GM19238 (cell line): ENCODE data around the gene MAP7.
"Not testable (repeated sequence)": the region's sequence is repeated elsewhere in the genome, so short reads cannot be mapped to it uniquely, and the experiment has no call there.

Experiments
- DNase-seq: peaks from one replicate; pipeline ENCODE4 v3.0.0; 2011; ENCODE audit warnings: low spot score; ENCODE audit not compliant: insufficient read length

The MAP7 gene

DNA sequence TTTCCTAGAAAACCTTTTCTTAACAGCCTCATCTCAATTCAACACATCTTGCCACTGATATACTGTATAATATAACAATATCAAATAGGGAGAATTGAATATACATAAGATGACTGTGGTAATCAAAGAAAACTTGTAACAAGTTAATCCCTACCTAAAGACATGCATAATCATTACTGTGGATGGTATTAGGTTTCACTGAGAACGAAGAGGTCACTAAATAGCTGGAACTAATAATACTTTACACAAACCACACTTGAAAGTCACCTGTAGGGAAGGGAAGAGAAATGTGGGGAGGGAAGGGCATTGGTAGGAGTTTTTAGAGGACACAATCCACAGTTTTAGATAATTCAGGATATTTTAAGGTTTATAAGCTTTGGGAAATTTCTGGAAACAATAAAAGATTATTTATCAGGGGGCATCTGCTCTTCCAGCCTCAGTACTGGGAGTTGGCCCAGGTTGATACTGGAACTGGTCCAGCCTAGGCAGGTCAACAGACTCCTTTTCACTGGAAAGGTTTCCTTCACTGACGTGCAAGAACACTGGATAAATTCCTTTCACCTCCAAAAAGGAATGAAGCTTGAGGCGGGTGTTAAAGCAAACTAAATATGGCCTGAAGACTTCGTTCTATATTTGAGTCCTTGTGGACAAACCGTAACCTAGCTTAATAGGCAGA lies 44.0 kb downstream of the MAP7 start:
- DNase-seq = no peak

DNA sequence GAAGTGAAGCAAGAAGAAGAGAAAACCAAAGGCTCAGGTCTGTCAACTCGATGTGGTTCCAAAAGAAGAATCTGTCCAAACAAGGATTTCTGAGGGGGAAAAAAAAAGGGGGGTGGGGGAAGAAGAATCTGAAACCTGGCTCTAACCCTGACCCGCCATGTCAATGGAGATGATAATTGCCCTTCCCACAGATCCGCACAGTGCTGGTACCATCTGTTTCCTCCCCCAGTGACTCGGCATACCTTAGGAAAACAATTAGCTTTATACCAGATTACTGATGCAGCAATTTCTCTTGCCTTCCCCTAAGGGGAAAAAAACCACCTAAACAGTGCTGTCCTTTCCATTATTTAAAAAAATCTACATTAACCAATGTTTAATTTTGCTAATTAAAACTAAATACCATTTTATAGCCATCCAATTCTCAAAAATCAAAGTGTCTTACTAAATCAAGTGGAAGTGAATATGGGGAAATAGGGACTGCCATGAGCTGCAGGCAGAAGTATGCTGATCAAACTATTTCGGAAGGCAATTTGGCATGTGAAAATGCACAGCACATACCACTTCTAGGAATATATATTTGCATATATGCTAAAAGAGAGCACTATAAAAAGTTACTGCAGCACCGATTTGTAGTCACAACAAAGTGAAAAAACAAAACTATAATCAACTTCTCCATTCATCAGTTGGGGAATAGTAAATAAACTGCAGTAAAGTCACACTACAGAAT lies 46.8 kb downstream of the MAP7 start:
- no peak for DNase-seq

DNA sequence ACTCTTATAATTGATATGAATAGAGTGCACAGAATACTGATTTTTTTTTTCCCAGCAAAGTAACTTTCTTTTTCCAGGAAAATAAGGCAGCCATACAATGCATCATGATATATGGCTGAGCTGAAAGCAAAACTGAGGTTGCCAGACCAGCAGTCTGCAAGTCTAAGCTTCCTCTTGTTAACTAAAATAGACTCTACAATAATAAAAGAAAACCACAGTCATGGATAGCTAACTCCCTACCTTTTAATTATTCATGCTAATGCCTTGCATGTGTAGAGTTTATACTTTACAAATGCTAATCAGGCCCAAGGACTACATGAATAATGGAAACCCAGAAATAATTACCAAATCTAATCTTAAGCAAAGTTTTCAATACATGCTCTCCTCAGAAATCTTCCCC lies 47.4 kb downstream of the MAP7 start:
- DNase-seq = no peak

DNA sequence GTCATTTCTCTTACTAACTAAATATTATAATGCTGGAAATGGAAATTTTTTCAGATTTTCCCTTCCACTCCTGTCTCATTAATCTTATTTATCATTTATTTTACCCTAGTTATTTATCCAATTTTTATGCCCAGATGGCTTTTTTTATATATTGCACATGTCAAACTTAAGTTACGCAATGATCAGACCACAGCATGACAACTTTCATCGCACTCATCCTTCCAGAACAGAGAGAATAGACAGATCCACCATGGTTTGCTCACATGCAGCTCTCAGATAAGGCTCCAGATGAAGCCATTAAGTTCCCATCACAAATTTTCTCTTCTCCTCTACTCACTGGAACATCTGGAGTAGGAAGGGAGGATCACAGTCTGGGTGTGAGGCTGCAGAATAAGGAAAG lies 48.7 kb downstream of the MAP7 start:
- DNase-seq = no peak

DNA sequence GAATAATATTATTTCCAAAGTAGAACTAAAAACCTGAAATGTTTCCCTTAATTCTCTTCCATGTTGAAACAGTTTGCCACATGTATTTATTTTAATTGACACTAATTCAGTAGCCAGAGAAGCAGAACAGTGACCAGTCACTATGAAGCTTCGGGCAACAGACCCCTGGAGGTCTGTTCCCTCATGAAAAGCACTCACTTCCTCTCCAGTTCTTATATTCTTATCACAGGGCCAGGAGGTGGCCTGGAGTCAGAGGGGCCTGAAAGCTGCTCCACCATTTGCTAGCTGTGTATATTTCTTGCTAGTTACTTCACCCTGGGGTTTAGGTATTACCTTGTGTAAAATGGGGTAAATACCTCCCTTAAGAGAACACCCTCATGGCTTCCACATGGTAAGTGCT lies 49.1 kb downstream of the MAP7 start:
- no peak for DNase-seq

DNA sequence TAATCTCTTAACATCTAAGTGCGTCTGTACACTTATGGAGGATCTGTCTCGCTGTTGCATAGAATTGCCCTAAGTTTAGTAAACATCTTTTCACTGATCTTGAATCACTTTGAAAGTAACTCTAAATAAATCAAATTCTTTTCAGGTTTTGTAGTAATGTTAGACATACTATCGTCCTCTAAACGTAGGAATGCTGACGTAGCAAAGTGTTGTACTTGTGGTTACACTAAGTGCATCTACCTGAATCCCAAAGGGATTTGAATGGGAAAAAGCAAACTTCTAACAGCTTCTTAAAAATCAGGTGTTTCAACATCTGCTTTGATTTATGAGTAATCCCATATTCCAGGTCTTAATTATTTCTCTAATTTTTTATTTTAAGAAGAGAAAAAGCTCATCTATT lies 49.8 kb downstream of the MAP7 start:
- no peak for DNase-seq

DNA sequence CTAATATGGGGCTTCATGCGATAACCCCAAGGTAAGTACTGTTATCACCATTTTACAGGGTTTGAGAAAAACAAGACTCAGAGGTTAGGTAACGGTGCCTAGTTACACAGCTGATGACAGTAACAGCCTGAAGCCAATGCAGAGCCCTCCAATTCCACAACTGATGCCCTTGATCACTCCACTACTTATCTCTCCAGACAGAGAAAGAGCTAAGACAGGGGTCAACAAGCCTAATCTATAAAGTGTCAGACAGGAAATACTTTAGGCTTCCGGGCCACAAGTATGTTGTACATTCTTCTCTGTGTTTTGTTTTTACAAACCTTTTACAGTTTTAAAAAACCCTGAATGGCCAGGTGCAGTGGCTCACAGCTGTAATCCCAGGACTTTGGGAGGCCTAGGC lies 50.9 kb downstream of the MAP7 start:
- no peak for DNase-seq

DNA sequence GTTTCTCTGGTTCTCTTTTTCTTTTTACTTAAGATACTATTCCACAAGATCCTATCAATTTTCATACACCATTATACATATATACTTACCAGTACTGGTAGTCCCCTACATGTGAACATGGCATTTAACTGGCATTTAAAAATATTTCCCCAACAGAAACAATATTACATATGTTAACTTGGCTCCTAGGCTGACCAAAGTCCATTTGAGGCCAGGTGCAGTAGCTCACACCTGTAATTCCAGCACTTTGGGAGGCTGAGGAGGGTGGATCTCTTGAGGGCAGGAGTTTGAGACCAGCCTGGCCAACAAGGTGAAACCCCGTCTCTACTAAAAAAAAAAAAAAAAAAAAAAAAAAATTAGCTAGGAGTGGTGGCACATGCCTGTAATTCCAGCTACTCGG lies 53.8 kb downstream of the MAP7 start:
- not testable (repeated sequence) for DNase-seq

DNA sequence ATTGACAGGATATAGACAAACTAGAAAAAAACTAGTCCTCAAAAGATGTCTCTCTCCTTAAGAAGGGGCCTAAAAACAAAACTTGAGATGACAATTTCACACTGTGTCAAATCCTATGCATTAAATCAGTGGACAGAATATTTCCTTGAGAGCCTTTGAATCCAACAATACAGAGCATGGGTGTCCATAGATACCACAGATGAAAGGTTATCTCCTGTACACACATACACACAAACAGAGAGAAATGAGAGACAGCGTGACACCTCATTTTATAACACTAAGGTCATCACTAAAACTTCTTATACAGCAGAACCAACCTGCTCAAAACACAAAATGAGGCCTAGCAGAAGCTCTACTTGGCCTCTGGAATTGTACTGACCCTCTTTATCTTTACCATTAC lies 55.5 kb downstream of the MAP7 start:
- no peak for DNase-seq

DNA sequence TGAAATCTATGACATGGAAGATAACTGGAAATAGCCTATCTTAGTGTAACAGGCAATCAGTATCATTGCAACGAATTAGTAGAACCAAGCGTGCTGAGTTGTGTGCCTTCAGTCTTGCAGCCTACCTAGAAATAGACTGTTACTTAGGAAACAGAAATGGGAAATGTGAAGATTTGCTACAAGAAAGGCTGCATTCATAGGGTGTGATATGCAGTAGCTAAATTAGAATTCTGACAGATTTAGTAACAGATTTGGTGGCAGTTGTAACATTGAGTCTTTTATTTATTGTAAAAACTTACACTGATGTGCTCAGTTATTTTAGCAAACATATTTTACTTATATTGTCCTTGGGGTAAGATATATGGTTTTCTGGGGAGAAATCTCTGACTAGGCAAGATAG lies 56.2 kb downstream of the MAP7 start:
- no peak for DNase-seq

DNA sequence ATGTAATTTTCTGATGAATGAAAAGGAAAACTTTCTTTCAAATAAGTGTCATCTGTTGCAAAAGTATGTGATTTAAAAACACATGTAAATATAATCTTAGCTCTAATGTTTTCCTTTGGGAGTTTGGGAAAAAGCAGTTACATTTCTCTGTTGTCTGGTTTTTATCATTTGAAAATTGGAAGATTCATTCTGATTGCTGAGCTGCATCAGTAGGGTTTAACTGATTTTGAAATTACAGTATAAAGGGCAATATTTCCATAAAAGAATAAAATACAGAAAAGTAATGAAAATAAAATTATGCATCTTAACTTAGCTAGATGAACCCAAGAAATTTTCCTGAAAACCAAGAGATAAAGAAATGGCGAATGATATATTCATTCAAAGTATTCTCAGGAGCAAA lies 57.8 kb downstream of the MAP7 start:
- DNase-seq = no peak

DNA sequence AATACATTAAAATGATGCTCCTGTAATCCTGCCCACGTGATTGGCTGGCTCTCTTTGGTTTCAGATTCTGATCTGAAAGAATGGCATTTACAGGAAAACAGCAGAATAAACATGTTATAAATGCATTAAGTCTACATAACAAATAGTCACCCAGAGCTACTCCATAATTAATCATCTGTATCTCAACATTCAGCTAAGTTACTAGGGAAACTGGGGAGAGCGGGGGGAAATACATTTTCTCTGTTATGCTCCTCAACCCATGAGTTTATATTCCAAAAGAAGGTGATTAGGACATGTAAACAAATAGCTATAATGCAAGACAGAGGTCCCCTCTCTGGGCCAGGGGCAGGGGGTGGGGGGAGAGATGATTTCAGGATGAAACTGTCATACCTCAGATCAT lies 58.5 kb downstream of the MAP7 start:
- no peak for DNase-seq

DNA sequence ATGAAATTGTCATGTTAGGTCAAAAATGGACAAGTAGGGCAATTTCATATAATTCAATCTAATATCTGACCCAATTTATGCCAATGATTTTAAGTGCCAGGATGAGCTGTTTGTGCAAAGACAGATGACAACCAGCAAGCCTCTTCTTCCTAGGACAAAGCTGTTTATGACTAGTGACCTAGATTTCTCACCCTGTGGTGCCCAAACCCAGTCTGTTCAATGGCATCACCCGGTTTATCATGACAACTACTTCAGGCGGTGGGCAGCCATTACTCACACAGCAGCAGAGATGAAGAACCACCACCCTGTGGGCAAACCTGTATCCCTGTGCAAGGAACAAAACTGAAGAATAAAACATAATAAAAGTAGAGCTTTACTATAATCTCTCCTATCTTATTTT lies 59.0 kb downstream of the MAP7 start:
- no peak for DNase-seq

DNA sequence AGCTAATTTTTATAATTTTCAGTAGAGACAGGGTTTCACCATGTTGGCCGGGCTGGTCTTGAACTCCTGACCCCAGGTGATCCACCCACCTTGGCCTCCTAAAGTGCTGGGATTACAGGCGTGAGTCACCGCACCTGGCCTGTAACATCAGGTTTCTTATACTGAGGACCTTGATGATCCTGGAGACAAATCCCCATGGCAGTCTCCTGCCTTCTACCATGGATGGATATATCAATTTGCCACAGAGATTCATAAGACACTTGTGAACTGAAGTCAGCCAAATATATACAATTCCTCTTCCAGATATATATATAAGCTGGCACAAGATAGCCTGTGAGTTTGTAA lies 60.6 kb downstream of the MAP7 start:
- not testable (repeated sequence) for DNase-seq

DNA sequence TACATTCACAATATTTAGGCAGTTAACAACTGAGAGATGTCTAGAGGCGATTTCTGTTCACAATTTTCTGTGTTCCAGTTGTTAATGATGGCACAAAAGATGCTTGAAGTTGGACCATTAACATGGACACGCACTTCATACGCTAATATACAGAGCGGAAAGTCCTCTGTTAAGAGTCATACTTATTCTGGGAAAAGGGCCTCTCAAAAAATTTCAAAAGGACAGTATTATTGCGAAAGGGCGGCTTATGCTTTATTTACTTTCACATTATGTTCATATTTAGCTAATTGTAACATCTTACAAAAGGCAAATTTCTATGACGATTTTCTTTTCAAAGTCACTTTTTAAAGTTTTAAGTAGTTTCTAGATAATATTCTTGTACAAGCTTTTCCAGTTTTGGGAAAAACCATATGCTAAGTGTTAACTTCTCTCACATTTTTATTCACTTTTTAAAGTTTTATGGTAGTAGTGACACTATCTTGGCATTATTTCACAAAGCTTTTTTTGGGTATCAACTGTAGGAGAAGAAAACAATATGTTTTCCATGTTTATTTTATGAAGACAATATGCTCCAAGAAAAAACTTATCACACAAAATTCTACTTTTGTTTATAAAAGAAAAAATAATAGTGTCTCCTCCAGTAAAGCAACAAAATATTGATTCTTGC lies 62.3 kb downstream of the MAP7 start:
- no peak for DNase-seq

DNA sequence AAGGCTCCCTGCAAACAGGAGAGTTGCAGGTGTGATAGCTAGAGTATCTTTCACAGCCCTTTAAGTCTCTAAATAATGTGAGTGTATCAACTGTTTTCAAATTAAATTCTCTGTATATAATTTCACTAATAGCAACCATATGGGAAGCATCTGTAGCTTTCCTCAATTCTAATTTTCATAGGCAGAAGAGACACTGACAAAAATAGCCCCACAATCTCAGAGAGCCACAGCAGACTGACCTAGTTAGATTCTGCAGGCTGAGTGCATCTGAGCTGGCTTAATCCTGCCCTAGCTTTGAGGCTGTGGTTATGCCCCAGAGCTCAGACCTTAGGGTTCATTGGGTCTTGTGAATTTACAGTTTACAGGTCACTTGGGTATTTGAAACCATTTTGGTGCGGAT lies 63.9 kb downstream of the MAP7 start:
- no peak for DNase-seq

DNA sequence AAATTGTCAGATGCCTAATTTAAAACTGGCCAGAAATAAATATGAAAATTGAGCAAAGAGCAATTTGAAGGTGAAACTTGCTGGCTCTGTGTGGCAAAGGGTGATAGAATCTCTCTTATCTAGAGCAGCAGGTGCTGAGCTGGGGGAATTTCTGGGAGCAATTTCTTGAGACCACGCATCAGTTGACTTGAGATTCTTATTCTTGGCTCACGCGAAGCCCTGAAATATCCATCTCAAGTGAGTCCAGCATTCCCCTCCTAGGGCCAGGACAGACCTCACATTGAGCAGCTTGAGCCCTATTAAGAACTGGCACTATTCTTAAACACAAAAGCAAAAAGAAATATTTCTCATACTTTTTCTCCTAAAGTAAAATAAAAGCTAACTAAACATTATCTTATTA lies 66.3 kb downstream of the MAP7 start:
- DNase-seq = no peak

DNA sequence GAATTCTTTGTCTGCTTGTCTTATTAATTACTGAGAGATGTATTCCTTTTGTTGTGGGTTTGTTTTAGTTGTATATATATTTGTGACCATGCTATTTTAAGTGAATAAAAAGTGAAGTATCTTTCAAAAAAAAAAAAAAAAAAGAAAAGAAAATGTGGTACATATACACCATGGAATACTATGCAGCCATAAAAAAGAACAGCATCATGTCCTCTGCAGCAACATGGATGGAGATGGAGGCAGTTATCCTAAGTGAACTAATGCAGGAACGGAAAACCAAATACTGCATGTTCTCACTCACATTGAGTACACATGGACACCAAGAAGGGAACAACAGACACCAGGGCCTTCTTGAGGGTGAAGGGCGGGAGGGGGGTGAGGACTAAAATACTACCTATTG lies 67.2 kb downstream of the MAP7 start:
- not testable (repeated sequence) for DNase-seq

DNA sequence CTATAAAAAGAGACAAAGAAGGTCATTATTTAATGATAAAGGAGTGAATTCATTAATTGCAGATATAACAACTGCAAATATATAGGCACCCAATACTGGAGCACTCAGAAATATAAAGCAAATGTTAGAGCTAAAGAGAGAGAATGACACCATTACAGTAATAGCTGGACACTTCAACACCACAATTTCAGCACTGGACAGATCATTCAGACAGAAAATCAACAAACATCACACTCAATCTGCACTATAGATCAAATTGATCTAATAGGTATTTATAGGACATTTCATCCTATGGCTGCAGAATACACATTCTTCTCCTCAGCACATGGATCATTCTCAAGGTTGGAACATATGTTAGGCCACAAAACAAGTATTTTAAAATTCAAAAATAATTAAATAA lies 72.7 kb downstream of the MAP7 start:
- no peak for DNase-seq

DNA sequence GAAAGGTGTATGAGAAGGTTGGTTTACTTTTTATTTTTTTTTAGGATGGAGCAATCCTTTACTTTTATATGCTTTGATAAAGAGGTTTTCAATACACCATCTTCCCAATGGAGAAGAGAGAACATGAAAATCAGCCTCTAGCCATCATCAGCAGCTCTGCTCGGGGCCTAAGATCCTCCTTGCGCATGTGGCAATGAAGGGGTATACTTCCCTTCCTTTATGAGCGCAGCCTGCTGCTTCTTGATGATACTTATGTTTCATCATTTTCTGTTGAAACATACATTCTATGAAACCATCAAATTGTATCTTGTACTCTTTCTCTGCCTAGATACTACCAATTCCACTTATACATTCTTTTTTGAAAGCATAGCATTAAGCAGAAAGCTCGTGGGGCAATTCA lies 74.5 kb downstream of the MAP7 start:
- no peak for DNase-seq

DNA sequence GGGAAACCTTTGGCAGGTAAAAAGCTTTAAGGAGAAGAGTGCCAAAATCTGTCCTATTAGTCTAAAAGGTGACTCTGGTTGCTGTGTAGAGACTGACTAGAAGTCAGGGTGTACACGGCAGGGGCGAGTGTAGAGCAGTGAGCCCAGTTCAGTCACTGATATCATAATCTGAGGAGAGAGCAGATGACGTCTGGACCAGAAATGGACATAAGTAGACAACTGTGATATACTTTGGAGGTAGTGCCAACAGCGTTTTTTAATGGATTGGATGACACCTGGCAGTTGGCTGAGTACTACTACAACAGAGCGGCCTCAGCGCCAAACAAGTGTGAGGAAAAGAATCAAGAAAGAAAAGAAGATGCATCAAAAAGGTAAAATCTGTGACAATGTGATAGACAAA lies 76.0 kb downstream of the MAP7 start:
- no peak for DNase-seq

DNA sequence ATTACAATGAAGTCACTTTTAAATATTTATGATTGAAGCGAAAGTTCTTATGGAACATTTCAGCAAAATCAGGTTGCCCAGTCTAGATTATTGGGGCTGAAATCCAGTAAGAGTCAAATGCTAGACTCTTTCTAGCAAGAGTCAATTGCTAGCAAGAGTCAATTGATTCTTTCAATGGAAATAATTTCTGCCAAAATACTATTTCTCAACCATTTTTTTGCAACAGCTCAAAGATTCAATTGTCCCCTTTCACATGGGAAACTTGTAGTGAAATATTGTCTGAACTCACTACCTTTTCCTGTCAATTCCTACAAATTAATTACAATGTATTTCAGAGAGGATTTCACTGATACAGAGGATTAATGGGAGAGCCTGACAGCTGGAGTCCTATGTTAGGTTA lies 78.3 kb downstream of the MAP7 start:
- no peak for DNase-seq

DNA sequence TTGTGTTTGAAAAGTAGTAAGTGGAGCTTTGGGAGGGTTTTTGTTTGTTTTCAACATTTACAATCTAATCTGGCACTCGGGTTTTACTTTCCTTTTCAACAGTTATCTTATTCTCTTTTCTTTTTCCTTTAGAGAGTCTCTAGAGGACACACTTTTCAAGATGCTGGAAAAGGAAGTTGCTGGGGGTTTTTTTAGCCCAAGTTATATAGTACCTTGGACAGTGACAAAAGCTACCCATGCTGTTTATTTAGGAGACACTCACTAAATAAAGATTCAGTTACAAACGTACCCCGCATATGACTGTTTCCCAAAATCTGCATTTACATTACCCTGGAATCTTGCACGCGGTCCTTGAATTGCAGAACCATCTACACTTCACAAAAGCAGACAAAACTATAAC lies 78.8 kb downstream of the MAP7 start:
- DNase-seq = no peak
